HG03432 (cell line): ENCODE measurements around the gene PRR20E.
"Not testable (repeated sequence)": the region's sequence is repeated elsewhere in the genome, so short reads cannot be mapped to it uniquely, and the experiment has no call there.

Source experiments
- ATAC-seq: cut with Tn5 transposase; IDR thresholded peaks from one replicate; pipeline ENCODE4 v1.9.1; 2021; ENCODE audit warnings: mild to moderate bottlenecking, moderate library complexity; ENCODE audit not compliant: unreplicated experiment

Gene PRR20E

GRCh38 chr13:57166897-57167296 is at the start of gene PRR20E:
TSS of gene PRR20E (plus strand) at chr13:57167197. CDS start at chr13:57167584, 387 bp downstream.
- ATAC-seq, result not testable (repeated sequence)

GRCh38 chr13:57123681-57124080 is 43.3 kb upstream of the PRR20E start:
- no peak for ATAC-seq

- ATAC-seq, result no peak
These were observed 38.1 kb upstream of the PRR20E start for GRCh38 chr13:57128909-57129308.

GRCh38 chr13:57136093-57136492 is 30.9 kb upstream of the PRR20E start:
- ATAC-seq, result no peak

- no peak for ATAC-seq
These were observed 29.4 kb upstream of the PRR20E start for GRCh38 chr13:57137585-57137984.

- ATAC-seq, result no peak
These were observed 28.0 kb upstream of the PRR20E start for GRCh38 chr13:57138988-57139387.

GRCh38 chr13:57139781-57140180 is 27.2 kb upstream of the PRR20E start:
- not testable (repeated sequence) for ATAC-seq

- not testable (repeated sequence) for ATAC-seq
These were observed 26.6 kb upstream of the PRR20E start, which contains the start of gene PRR20A for GRCh38 chr13:57140235-57140968. TSS of gene PRR20A (plus strand) at chr13:57140918. CDS start at chr13:57141305, 387 bp downstream.

GRCh38 chr13:57147188-57147587 is 19.8 kb upstream of the PRR20E start, which contains the start of gene PRR20B:
TSS of gene PRR20B (plus strand) at chr13:57147488. CDS start at chr13:57147875, 387 bp downstream.
- not testable (repeated sequence) for ATAC-seq

GRCh38 chr13:57148106-57148505 is 18.9 kb upstream of the PRR20E start:
- not testable (repeated sequence) for ATAC-seq

GRCh38 chr13:57153761-57154160 is 13.2 kb upstream of the PRR20E start, which contains the start of gene PRR20C:
TSS of gene PRR20C (plus strand) at chr13:57154061. CDS start at chr13:57154448, 387 bp downstream.
- not testable (repeated sequence) for ATAC-seq

- ATAC-seq, result not testable (repeated sequence)
These were observed 6.7 kb upstream of the PRR20E start, which contains the start of gene PRR20D for GRCh38 chr13:57160332-57160731. TSS of gene PRR20D (plus strand) at chr13:57160632. CDS start at chr13:57161019, 387 bp downstream.

- ATAC-seq, result no peak
These were observed 24.7 kb downstream of the PRR20E start for GRCh38 chr13:57191667-57192066.

- ATAC-seq, result no peak
These were observed 46.0 kb downstream of the PRR20E start for GRCh38 chr13:57212989-57213388.
